GM21515 (cell line): ENCODE results near the gene CFAP52.
"Not testable (repeated sequence)": the region's sequence is repeated elsewhere in the genome, so short reads cannot be mapped to it uniquely, and the experiment has no call there.

Experiments used
- ATAC-seq: cut with Tn5 transposase; IDR thresholded peaks from one replicate; pipeline ENCODE4 v1.9.1; 2021; ENCODE audit not compliant: unreplicated experiment

CFAP52 gene

DNA sequence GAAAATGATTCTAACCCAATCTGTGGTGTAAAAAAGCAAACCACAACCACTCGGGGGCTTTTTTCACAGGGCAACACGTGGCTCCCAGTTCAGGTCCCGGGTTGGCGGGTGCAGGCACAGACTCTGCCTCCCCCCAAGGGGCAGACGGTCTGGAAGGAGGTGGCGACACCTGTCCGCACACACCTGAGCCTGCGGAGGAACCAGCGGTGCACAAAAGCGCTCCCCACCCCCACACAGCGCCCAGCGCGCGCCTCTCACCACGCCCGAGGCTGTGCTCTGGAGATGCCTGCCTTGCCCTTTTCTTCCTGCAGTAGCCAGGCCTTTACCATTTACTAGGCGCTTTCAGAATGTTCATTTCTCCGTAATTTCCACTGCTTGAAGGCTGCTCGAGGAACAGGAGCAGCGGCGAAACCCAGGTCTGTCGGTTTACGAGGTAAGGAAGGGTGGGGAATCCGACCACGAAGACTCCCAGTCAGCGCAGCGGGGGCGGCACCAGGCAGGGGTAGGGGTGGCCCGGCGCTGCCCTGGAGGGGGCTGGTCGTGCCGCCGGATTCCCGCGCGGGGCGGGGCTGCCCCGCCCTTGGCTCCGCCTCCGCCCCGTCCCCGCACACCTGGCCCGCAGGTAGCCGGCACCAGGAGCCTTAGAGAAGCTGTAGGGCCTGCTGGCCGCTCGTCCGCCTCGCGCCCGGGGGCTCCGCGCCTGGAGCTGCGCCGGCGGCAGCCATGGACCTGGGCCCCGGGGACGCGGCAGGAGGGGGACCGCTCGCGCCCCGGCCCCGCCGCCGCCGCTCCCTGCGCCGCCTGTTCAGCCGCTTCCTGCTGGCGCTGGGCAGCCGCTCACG is 68.7 kb downstream of the CFAP52 start, which contains the start of gene USP43:
Gene USP43, plus strand, starts transcription at position 608 of the 842 bp plus-strand sequence. Its CDS starts 116 bp downstream, at position 724.
- no peak for ATAC-seq

- no peak for ATAC-seq
Measured at GRCh38 chr17:9645851-9646545, 69.6 kb downstream of the CFAP52 start.

DNA sequence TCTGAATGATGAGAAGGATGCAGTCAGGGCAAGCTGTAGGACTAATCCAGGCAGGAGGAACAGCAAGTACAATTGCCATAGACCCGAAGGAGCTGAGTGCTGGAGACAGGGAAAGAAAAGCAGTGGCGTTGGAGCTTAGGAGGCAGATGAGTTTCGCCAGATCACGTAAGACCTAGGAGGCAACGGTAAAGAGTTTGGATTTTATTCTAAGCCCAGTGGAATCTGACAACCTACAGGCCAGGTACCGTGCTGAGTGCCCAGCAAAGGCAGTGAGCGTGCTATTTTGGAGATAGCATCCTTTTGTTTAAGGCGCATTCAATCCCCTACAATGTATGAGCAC is 70.1 kb downstream of the CFAP52 start:
- no peak for ATAC-seq

DNA sequence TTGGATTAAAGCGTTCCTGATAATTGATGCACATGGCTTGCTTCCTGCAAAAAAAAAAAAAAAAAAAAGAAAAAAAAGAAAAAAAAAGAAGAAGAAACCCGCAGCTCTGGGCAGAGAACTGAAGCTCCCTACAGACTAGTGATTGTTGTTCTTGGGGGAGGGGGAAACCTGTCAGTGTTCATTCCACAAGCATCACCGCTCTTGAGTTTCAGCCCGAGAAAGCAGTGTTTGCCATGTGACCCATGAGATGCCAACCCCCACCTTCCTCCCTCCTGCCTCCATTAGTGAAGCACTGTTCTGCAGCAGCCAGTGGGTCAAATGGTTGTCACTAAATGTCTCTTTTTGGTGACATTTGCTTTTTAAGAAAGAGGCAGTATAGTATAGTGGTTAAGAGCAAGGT is 70.6 kb downstream of the CFAP52 start:
- no peak for ATAC-seq

DNA sequence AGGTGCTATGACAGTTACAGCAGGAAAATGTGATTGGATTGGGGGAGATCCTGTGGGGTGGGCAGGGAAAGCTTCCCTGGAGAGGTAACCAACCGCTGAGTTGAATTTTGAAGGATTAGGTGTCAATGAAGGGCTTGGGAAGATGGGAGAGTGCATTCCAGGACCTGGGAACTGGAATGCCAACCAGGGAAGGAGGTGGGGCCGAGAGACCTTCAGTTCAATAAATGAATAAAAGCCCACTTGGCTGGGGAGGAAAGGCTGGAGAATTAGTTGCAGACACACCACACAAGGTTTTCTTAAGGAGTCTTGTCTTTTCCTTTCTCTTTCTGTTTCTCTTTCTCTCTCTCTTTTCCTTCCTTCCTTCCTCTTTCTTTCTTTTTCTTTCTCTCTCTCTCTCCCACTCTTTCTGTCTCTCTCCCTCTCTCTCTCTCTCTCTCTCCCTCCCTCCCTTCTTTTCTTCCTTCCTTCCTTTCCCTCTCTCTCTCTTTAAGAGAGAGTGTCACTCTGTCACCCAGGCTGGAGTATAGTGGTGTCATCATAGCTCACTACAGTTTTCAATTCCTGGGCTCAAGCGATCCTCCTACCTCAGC is 72.2 kb downstream of the CFAP52 start:
- no peak for ATAC-seq

DNA sequence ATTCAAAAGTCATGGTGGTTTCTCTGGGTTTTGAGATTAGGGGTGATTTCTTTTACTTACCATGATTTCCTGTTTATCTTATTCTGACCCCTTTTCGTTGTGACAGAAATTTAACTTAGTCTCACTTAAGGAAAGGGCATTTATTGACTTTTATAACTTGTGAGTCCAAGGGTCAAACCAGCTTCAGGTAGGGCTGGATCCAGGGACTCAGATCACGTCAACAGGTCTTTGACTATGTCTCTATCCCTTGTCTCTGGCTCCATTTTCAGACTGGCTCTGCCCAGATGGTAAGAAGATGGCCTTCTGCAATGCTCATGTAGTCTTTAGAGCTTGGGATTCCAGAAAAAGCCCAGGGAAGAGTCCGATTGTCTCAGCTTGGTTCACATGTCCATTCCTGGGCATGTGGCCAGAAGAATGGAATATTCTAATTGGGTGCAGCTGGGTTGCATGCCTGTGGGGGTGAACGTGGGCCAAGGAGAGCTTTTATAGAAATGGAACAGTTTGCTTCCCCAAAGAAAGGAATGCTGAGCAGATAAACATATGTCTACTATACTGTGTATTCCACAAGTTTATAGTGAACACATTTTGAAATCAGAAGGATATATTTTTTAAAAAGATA is 82.3 kb downstream of the CFAP52 start:
- no peak for ATAC-seq

DNA sequence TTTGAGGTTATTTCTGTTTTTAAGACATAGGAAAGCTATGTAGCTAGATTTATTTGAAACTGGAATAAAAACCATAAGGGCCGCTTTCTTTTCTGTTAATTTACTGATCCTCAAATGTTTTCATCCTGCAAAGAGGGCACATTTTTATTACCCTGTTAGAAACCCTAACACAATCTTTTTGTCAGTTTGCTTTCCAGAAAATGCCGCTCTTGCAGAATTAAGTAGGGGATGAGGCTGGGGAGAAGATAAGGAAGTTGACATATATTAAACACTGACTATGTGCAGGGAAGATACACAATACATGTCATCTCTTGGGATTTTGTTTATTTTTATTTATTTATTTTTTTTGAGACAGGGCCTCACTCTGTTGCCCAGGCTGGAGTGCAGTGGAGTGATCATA is 84.6 kb downstream of the CFAP52 start:
- no peak for ATAC-seq

- ATAC-seq = not testable (repeated sequence)
Measured at GRCh38 chr17:9663511-9663910, 87.1 kb downstream of the CFAP52 start.

DNA sequence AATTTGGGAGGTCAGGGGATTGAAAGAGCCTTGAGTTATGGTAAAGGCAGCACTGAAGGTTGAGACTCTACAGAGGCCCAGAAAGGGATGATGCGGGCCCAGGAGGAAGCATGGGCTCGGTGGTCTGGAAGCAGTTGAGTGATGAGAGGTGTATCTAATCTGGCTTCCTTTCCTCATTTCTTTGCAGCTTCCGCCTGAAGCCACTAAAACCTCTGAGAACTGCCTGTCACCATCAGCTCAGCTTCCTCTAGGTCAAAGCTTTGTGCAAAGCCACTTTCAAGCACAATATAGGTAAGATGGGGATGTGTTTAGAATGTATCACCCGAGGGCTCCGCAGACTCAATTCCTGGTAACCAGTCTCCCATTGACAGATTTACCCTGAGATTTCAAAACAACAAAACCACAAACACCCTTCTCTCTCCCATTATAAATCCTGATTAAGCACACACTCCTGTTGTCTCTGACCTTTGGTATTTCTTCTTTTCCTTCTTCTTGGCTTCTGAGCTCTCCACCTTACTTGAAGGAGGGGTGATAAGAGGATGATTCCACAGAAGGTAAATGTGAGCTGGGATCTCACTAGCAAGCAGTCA is 90.1 kb downstream of the CFAP52 start:
- ATAC-seq = no peak

DNA sequence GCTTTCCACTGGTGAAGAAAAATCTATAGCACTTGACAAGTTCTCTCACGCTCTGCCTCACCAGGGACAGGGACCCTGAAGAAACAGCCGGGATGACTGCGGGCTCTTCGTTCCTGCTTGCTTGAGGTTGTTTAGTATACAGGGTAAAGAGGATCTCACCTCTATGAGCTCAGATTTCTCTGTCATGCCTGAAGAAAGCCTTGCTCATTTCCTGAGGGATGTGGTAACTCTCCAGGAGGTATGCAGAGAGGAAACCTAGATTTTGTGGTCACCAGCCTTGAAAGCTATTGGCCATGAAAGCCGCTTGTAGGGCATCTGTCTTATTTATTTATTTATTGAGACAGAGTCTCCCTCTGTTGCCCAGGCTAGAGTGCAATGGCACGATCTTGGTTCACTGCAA is 92.1 kb downstream of the CFAP52 start:
- no peak for ATAC-seq

DNA sequence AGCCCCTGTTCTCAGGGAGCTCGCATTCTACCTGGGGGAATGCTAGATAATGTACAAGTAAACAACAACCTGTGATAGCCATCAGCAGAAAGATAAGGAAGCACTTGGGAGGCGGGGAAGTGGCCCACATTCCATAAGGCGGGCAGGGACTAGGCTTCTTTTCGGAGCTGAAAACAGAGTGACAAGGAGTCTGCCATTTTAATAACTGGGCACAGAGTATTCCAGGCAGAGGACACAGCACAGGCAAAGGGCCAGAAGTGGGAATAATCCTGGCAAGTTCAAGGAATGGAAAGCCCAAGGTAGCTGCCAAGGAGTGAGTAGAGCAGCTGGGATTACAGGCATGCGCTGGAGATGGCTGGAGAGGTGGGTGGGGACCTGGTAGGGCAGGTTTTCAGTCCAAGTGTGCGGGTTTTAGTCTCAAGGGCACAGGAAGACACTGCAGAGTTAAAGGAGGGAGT is 93.1 kb downstream of the CFAP52 start:
- ATAC-seq = no peak

GRCh38 chr17:9670596-9670995 is 94.2 kb downstream of the CFAP52 start:
- ATAC-seq = no peak

DNA sequence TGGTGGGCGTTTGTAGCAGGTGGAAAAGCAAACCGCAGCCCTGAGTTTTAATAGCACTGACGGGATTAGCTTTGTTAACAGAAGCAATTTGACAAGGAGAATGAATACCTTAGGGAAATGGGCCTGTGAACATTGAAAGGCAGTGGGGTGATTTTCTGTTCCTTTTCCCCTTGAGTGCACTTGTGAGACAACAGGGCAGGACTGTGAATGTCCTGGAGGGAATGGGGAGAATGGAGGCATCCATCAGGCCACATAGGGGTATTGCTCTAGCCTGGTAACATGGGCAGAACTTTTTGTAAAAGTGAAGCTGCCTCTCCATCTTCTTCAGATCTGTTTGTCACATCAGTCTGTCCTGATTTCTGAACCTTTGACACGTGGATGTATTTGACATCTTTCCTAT is 95.1 kb downstream of the CFAP52 start:
- ATAC-seq = no peak

- no peak for ATAC-seq
Measured at GRCh38 chr17:9672266-9672665, 95.8 kb downstream of the CFAP52 start.

GRCh38 chr17:9672691-9673090 is 96.2 kb downstream of the CFAP52 start:
- ATAC-seq = no peak

DNA sequence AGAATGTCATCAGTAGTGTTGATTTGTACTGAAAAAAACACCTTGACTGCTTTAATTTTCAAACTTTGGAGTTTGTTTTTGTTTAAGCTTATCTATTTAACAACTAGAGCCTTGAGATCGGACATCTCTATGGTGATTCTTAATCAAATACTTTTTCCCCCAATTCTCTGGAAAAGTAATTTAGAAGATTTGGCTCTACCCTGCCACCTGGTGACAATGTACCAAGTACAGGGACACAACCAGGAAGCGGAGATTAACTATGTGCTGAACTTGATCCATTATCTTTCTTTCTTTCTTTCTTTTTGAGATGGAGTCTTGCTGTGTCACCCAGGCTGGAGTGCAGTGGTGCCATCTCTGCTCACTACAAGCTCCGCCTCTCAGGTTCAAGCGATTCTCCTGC is 99.6 kb downstream of the CFAP52 start:
- no peak for ATAC-seq

DNA sequence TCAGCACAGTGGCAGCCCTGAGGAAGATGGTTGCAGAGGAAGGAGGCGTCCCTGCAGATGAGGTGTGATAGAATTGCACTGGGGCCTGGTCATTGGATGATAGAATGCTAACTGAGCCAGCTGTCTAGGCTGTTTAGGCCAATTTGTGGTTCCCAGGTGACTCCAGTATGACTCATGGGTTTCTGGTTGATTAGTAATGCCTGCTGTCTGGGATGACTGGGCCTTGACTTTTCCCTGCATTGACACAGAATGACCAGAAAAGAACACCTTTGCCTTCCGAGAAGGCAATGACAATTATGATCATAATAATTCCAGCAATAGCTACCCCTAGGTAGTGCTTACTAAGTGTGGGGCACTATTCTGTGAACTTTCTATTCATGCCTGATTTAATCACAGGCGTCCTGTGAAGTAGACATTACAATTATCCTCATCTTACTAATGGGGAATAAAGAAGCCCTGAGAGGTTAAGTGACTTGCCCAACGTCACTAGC is 100.4 kb downstream of the CFAP52 start:
- no peak for ATAC-seq

GRCh38 chr17:9677411-9677810 is 101.0 kb downstream of the CFAP52 start:
- ATAC-seq = no peak

GRCh38 chr17:9677896-9678295 is 101.5 kb downstream of the CFAP52 start:
- no peak for ATAC-seq

DNA sequence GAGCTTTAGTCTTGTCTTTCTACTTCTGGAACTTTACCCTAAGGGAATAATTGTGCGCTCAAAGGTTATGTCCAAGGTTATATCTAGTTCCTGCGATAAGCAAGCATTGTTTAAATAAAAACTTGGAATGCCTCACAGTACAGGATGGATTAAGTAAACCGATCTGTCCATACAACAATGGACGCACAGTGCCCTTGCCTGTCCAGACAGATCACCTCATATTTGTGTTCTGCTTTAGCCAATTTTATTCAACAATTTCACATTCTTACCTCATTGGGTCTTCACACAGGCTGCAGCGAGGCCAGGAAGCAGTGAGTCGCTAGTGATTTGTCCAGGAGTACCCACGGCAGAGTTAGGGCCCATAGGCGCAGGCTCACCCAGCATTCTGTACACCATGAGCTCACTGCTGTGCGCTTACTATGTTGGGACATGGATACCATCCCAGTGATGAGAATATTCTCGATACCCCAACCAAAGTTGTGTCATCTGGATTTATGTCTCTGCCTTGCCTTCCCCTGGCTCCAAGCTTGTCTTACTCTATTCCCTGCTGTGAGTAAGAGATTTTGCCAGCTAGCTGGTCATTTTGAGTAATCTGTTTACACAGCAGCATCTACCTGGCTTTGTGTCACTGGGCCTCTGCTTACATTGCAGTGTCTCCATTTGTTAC is 108.6 kb downstream of the CFAP52 start:
- ATAC-seq = no peak
